SKM-1 treated with dmso at 0.1 percent for 144 hours (cell line): ENCODE measurements around the gene RAC3.

Experiments used
- DNase-seq: peaks from one replicate; lab custom pipeline; 2025; ENCODE audit not compliant: unreplicated experiment; lab: John Stamatoyannopoulos, UW

The RAC3 gene

GRCh38 chr17:81998691-81999438 lies 32.6 kb upstream of the RAC3 start:
- no peak for DNase-seq

GRCh38 chr17:81999587-81999975 lies 31.9 kb upstream of the RAC3 start:
- no peak for DNase-seq

GRCh38 chr17:81999976-82000802 lies 31.3 kb upstream of the RAC3 start:
- DNase-seq = no peak

- no peak for DNase-seq
Observed at GRCh38 chr17:82000803-82001570, 30.5 kb upstream of the RAC3 start.

GRCh38 chr17:82001571-82002056 lies 29.9 kb upstream of the RAC3 start:
- no peak for DNase-seq

GRCh38 chr17:82003411-82004381 lies 27.8 kb upstream of the RAC3 start:
- DNase-seq = no peak

GRCh38 chr17:82004517-82005455 lies 26.7 kb upstream of the RAC3 start:
- no peak for DNase-seq

- no peak for DNase-seq
Observed at GRCh38 chr17:82005701-82006348, 25.7 kb upstream of the RAC3 start.

- no peak for DNase-seq
Observed at GRCh38 chr17:82006468-82007227, 24.8 kb upstream of the RAC3 start.

GRCh38 chr17:82007228-82007494 lies 24.3 kb upstream of the RAC3 start:
- no peak for DNase-seq

- DNase-seq = no peak
Observed at GRCh38 chr17:82007495-82008257, 23.8 kb upstream of the RAC3 start.

GRCh38 chr17:82008258-82008940 lies 23.1 kb upstream of the RAC3 start:
- no peak for DNase-seq

- no peak for DNase-seq
Observed at GRCh38 chr17:82008941-82009405, 22.5 kb upstream of the RAC3 start.

GRCh38 chr17:82009413-82009812 lies 22.1 kb upstream of the RAC3 start:
- no peak for DNase-seq

GRCh38 chr17:82010575-82011525 lies 20.6 kb upstream of the RAC3 start:
- no peak for DNase-seq
